Kidney glomerular epithelial cell (primary cell): Measurements from ENCODE around the gene HSDL2.
"Not testable (repeated sequence)": the region's sequence is repeated elsewhere in the genome, so short reads cannot be mapped to it uniquely, and the experiment has no call there.

Source experiments
- DNase-seq: peaks from one replicate; lab custom pipeline; 2025; lab: John Stamatoyannopoulos, UW

Gene HSDL2

DNA sequence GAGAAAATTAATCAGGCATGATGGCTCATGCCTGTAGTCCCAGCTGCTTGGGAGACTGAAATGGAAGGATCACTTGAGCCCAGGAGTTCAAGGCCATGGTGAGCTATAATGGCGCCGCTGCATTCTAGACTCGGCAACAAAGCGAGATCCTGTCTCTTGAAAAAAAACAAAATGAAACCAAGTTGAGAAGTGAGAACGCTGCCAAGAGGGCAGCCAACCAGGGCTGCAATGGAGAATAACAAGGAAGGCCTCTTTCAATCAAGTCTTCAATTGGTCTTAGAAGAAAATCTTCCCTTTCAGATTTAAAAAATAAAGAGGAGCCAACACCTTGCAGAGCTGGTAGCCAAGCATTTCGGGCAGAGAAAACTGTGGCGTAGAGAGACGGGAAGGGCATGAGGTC is 121.4 kb downstream of the HSDL2 start:
- no peak for DNase-seq

DNA sequence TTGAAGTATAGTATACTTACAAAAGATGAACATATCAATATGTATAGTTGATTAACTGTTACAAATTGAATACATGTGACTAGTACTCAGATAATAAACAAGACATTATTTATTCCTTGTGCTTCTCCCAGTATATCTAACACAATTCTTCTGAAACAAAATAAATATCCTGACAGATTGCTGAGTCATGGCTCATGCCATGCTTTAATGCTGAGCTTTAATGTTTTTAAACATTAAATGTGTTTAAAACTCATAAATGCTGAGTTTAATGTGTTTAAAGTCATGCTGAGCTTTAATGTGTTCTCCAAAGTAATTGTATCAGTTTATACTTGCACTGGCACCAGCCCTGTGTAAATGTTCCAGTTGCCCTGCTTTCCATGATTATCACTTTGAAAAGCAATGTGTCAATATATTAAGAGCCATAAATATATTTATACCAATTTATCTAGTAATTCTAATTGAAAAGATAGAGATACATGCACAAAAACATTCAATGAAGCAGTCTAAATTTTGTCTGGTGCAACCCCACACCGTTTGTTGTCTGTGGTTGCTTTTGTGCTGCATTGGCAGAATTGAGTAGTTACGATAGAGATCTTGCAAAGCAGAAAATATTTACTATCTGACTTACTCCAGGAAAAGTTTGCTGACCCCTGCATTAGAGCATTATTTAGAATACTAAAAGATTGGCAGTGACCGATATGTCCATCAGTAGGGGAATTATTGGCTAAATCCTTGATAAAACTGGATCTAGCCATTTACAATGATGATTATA is 122.5 kb downstream of the HSDL2 start:
- DNase-seq: no peak

DNA sequence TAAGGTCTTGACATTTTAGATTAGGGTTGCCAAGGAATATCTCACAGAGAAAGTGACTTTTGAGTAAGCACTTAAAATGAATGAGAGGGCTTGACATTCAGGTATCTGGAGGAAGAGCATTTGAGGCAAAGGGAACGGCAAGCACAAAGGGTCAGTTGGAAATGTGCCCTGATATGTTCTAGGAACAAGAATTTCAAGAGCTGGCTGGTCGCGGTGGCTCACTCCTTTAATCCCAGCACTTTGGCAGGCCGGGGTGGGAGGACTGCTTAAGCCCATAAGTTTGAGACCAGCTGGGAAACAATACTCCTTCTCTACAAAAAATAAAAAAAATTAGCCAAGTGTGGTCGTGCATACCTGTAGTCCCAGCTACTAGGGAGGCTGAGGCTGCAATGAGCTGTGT is 123.3 kb downstream of the HSDL2 start:
- DNase-seq: no peak

DNA sequence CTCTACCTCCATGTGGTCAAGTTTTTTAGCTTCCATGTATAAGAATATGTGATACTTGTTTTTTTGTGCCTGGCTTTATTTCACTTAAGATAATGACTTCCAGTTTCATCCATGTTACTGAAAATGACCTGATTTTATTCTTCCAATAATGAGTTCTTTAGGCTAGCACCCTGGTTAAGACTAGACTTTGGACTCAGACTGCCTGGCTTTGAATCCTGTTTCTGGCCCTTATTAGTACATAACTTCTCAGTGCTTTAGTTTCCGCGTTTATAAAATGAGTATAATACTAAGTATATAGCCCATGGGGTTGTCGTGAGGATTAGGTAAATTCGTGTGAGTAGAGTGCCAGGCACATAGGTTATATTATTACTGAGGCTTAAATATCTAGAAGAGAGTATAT is 125.2 kb downstream of the HSDL2 start:
- no peak for DNase-seq

DNA sequence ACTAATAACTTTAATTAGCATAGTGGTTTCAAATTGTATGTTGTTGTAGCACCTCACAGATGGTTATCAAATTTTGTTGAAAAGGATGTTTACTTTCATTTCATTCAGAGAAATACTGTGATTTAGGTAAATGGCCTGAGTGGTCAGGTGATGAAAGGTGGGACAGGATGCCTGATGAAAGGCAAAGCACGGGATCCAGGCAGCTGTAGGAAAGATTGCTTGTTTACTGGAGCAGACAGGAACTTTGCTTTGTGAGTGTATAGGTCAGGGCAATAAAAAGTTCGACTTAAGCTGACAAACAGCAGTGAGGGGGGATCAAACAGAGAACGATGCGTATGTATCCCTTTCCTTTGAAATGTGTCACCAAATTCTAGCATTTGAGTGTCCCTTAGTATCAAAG is 125.7 kb downstream of the HSDL2 start:
- DNase-seq: no peak

DNA sequence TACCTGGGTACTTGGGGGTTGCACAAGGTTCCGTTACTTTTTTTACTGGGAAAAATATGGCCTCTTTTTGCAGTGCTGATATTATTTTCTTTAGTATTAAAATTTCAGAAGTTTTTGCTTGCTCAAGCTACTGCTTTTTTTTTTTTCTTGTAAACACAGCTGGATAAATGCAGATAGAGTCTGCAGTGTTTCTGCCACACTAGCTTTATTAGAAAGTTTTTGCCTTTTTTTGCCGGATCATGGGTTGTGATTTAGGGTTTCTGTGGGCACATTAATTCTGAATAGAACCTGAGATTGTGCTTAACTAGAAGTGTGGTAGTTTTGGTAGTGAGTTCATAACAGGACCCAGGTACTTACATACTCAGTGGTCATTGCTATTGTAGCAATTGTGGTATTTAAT is 126.7 kb downstream of the HSDL2 start:
- DNase-seq: no peak

DNA sequence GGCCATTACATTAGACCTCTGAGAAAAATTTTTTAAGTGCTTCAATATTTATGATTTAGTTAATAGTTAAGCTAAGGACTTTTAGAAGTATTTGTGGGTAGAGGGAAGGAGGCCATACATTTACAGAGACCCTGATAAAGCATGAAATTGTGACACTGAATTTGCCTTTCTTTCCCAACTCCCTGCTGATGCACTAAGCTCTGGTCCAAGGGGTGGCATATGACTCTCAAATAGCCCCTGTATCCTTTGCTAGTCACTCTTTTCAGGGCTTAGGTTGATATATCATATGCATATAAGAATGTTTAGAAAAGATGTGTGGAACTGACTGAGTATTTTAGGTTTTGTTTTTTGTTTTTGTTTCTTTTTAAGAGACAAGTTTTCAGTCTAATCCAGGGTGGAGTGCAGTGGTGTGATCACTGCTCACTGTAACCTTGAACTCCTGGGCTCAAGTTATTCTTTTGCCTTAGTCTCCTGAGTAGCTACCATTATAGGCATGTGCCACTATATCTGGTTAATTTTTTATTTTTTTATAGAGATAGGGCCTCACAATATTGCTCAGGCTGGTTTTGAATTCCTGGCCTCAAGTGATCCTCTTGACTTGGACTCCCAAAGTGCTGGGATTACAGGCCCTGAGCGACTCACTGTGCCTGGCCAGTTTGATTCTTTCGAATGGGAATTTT is 127.2 kb downstream of the HSDL2 start:
- no peak for DNase-seq

DNA sequence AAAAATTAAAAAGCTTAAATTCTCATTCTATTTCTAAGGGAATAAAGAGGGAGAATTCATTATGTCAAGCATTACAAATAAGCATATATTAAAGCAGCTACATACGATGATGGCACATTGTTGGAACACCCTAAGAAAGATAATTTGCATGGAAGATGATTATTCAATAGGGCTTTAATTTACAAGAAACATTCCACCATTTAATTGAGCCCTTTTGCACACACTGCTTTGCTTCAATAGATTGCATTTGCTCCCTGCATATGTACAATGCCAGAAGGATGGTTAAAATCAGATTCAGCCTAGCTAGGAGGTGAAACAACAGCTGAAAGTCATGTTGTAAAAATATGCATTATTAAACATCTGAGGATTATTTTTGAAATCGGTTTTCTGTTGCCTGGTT is 128.5 kb downstream of the HSDL2 start:
- DNase-seq: no peak

DNA sequence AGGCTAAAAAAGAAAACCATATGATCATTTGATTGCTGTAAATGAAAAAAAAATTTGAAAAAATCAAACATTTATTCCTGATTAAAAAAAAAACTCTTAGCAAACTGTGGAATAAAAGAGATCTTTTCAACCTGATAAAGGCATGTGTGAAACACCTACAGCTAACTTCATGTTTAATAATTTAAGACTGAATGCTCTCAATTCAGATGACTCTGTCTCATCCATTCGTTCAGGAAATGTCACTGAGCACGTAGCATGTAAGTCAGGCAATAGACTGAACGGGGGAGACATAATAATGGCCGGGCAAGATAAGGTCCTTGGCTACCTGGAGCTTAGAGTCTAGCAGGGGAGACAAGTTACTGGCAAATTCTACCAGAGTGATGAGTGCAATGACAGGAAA is 132.5 kb downstream of the HSDL2 start:
- not testable (repeated sequence) for DNase-seq

DNA sequence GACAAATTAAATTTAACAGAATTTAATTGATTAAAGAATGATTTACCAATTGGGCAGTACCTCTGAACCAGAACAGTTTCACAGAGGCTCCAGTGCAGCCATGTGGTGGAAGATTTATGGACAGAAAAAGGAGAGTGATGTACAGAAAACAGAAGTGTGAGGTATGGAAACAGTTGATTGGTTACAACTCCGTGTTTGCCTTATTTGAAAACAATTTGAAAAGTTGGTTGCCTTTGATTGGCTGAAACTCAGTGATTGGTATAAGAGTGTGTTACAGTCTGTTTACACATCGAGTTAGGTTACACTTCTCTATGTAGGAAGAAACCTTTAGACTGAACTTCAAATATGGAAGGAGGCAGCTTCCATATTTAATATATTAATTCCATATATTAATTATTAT is 136.9 kb downstream of the HSDL2 start:
- no peak for DNase-seq

DNA sequence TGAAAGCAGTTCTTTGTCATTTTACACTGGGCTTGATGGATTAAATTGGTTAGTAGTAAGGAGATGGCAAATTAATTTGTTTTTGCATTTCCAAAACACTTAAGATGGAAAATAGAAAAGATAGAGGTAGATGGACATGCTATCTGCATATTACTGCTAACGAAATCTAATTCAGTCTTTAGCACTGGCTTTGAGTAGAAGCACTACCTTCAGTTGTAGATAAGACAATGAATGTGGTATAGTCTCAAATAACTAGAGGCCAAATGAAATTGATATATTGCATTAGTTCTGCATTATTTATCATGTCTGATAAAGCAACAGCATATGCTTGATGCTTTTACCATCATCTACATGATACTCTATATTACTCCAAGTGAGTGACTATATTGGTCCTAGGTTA is 140.2 kb downstream of the HSDL2 start:
- DNase-seq: no peak

DNA sequence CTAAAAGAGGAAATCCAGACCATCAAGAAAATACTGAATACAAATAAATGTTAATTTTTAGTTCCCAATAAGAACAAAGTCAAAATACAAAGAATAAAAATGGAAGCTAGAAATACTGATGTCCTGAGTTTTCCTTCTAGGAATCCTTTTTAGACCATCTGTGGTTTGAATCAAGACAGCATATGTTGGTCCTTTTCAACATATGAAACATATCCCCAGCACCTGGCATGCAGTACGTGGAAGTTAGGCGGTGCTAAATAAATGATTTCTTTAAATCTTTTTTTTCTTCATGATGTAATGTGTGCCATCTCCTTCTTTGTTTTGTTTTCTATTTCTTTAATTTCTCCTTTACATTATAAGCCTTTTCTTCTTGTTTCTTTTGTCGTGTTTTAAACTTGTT is 140.7 kb downstream of the HSDL2 start:
- DNase-seq: no peak
